Liver (tissue), 9 donors: Measurements from ENCODE around the gene MIEN1. TPM values are rescaled to one million over a fixed set of nuclear protein-coding genes. Genes with fewer than 3 reads are reported as not detected.

Experiments used
- DNase-seq: peaks from one replicate; pipeline ENCODE4 v3.0.0-alpha.2; 2017; ENCODE audit warnings: low spot score
- H3K27ac ChIP-seq, 2 donors: one replicate each; pipeline ENCODE4 v1.7.0; 2013; ENCODE audit warnings: inconsistent platforms in 2 of 2, low read length in 2 of 2, control low read depth in 1 of 2, low read depth in 1 of 2, mild to moderate bottlenecking in 1 of 2
- H3K27me3 ChIP-seq, 4 donors: one replicate each; pipeline versions ENCODE4 v1.6.1 to v1.7.0; 2013; ENCODE audit warnings: low read length in 3 of 4, inconsistent platforms in 1 of 4, mild to moderate bottlenecking in 1 of 4, moderate library complexity in 1 of 4; ENCODE audit not compliant: control insufficient read depth in 4 of 4, insufficient read depth in 4 of 4
- H3K36me3 ChIP-seq, 4 donors: one replicate each; pipeline versions ENCODE4 v1.6.1 to v1.7.0; 2013; ENCODE audit warnings: low read length in 3 of 4, mild to moderate bottlenecking in 3 of 4, low read depth in 1 of 4, moderate library complexity in 1 of 4; ENCODE audit not compliant: control insufficient read depth in 4 of 4, insufficient read depth in 3 of 4
- H3K4me1 ChIP-seq, 4 donors: one replicate each; pipeline versions ENCODE4 v1.6.1 to v1.7.0; 2013; ENCODE audit warnings: low read length in 3 of 4, mild to moderate bottlenecking in 3 of 4, moderate library complexity in 1 of 4; ENCODE audit not compliant: control insufficient read depth in 4 of 4, insufficient read depth in 4 of 4
- H3K4me3 ChIP-seq, 3 donors: one replicate each; pipeline versions ENCODE4 v1.6.1 to v1.7.0; 2013; ENCODE audit warnings: low read length in 3 of 3, control low read depth in 1 of 3, low read depth in 1 of 3, mild to moderate bottlenecking in 1 of 3
- H3K9ac ChIP-seq, 2 donors: one replicate each; pipeline ENCODE4 v1.7.0; 2013; ENCODE audit warnings: low read length in 2 of 2, mild to moderate bottlenecking in 2 of 2, moderate library complexity in 2 of 2, control low read depth in 1 of 2, low read depth in 1 of 2
- H3K9me3 ChIP-seq, 4 donors: one replicate each; pipeline versions ENCODE4 v1.6.1 to v1.7.0; 2013; ENCODE audit warnings: low read length in 3 of 4; ENCODE audit not compliant: control insufficient read depth in 4 of 4
- ATF3 ChIP-seq: IDR thresholded peaks from 2 replicates; pipeline ENCODE4 v1.6.1; 2016; ENCODE audit warnings: antibody characterized with exemption
- CTCF ChIP-seq: fragments of 150-350 bp; IDR thresholded peaks from 2 replicates; pipeline ENCODE4 v1.5.1; 2017; ENCODE audit warnings: improper control_type of control experiment, low read depth, low read length; ENCODE audit not compliant: missing input control
- EGR1 ChIP-seq, 2 donors: IDR thresholded peaks; 2 replicates each; pipeline ENCODE4 v1.6.1; 2016 to 2018; ENCODE audit warnings: antibody characterized with exemption in 2 of 2, low read depth in 2 of 2
- FOXA1 ChIP-seq: IDR thresholded peaks from 2 replicates; pipeline ENCODE4 v1.6.1; 2016; ENCODE audit warnings: antibody characterized with exemption
- FOXA2 ChIP-seq: IDR thresholded peaks from 2 replicates; pipeline ENCODE4 v1.6.1; 2016; ENCODE audit warnings: antibody characterized with exemption
- GABPA ChIP-seq, 2 donors: IDR thresholded peaks in 1 of 2; conservative IDR thresholded peaks in 1 of 2; 2 replicates each; pipeline ENCODE4 v1.6.1; 2016; ENCODE audit warnings: antibody characterized with exemption in 2 of 2, mild to moderate bottlenecking in 1 of 2, moderate library complexity in 1 of 2
- HNF4A ChIP-seq, 2 donors: conservative IDR thresholded peaks; 2 replicates each; pipeline ENCODE4 v1.6.1; 2016; ENCODE audit warnings: antibody characterized with exemption in 2 of 2, mild to moderate bottlenecking in 2 of 2
- HNF4G ChIP-seq: IDR thresholded peaks from 2 replicates; pipeline ENCODE4 v1.6.1; 2016; ENCODE audit warnings: antibody characterized with exemption
- JUND ChIP-seq, 2 donors: IDR thresholded peaks; 2 replicates each; pipeline ENCODE4 v1.6.1; 2016; ENCODE audit warnings: antibody characterized with exemption in 2 of 2
- NR2F2 ChIP-seq: IDR thresholded peaks from 2 replicates; pipeline ENCODE4 v1.6.1; 2016; ENCODE audit warnings: antibody characterized with exemption
- RAD21 ChIP-seq, 2 donors: IDR thresholded peaks; 2 replicates each; pipeline ENCODE4 v1.6.1; 2016; ENCODE audit warnings: antibody characterized with exemption in 2 of 2, mild to moderate bottlenecking in 2 of 2
- RXRA ChIP-seq, 2 donors: IDR thresholded peaks; 2 replicates each; pipeline ENCODE4 v1.6.1; 2017 to 2018; ENCODE audit warnings: antibody characterized with exemption in 2 of 2, mild to moderate bottlenecking in 1 of 2
- SP1 ChIP-seq: IDR thresholded peaks from 2 replicates; pipeline ENCODE4 v1.6.1; 2018; ENCODE audit warnings: antibody characterized with exemption, mild to moderate bottlenecking
- TAF1 ChIP-seq: conservative IDR thresholded peaks from 2 replicates; pipeline ENCODE4 v1.6.1; 2016; ENCODE audit warnings: antibody characterized with exemption, mild to moderate bottlenecking
- YY1 ChIP-seq: IDR thresholded peaks from 2 replicates; pipeline ENCODE4 v1.6.1; 2016; ENCODE audit warnings: antibody characterized with exemption, mild to moderate bottlenecking
- ZBTB33 ChIP-seq: IDR thresholded peaks from 2 replicates; pipeline ENCODE4 v1.6.1; 2016; ENCODE audit warnings: antibody characterized with exemption
- WGBS: extraction: QIAGEN DNeasy Blood & Tissue Kit; methylation state at CpG from one replicate; pipeline ENCODE4 v1.1.7; 2013; 5-methylcytosine and 5-hydroxymethylcytosine counted together
- polyA plus RNA-seq, 2 donors: library from polyadenylated mRNA; stranded (reverse) in 1 of 2; unstranded in 1 of 2; fragments of 200-250 nt in 1 of 2; fragments of >200 nt in 1 of 2; fragmentation: Nextera tagmentation in 1 of 2; extraction: Ambion mirVana in 1 of 2; gene quantifications; one replicate each; pipeline versions ENCODE4 v1.2.1 to v1.2.3, GENCODE V29; 2013 to 2015
- total RNA-seq, 2 donors: library from RNA; depleted of rRNA; stranded (reverse); fragments of >200 nt; gene quantifications; one replicate each; pipeline ENCODE4 v1.2.3, GENCODE V29; 2014
- TF ChIP-seq, protein P1 (sequence below): IDR thresholded peaks from 2 replicates; pipeline ENCODE4 v1.6.1; 2016; ENCODE audit warnings: antibody characterized with exemption
- TF ChIP-seq, protein P2 (sequence below): IDR thresholded peaks from 2 replicates; pipeline ENCODE4 v1.6.1; 2016; ENCODE audit warnings: antibody characterized with exemption, mild to moderate bottlenecking
- donor health status: healthy.
- donor health status: healthy.
- donor health status: healthy.
- donor health status: healthy.
- donor health status: healthy.

MIEN1 gene
- total and polyA plus RNA-seq, 4 donors, result 11.1 to 99.0 (median 29.0) TPM

GRCh38 chr17:39687546-39688474, 42.5 kb downstream of the MIEN1 start, which contains the start of gene PGAP3:
TSS of gene PGAP3 (minus strand) at chr17:39688057. CDS start at chr17:39688014, 43 bp downstream.
- peaks cover 0 to 14% (median 5%) of the 10 kb centered on the region in 4 donors for H3K36me3 ChIP-seq
- peak within 1 kb of the TSS; percentile 98 for H3K27ac ChIP-seq
- 2% methylated on average over 45 of the region's 45 CpGs for WGBS
- H3K9me3 ChIP-seq, result no peaks in the 10 kb centered on the region
- no peaks in the 10 kb centered on the region for H3K27me3 ChIP-seq
- peaks cover 3 to 25% (median 19%) of the 10 kb centered on the region in 4 donors for H3K4me1 ChIP-seq
- TF ChIP-seq HNF4G, result no peak
- no peak for TF ChIP-seq FOXA2
- TF ChIP-seq NR2F2, result no peak
- TF ChIP-seq ATF3, result no peak
- no peak for TF ChIP-seq FOXA1
- peak; percentile 3 to 7 for TF ChIP-seq HNF4A (conservative IDR thresholded peaks at IDR 0.05)
- TF ChIP-seq RAD21 (IDR thresholded peaks at IDR 0.05), result peak; percentile 17 to 35
- TF ChIP-seq ZBTB33, result no peak
- peak; percentile 54 for TF ChIP-seq TAF1
- no peak for TF ChIP-seq JUND (IDR thresholded peaks at IDR 0.05)
- peak; percentile 92 to 95 for TF ChIP-seq GABPA (IDR thresholded peaks at IDR 0.05 in 1 of 2, conservative IDR thresholded peaks at IDR 0.05 in 1 of 2)
- TF ChIP-seq CTCF, result no peak
- TF ChIP-seq, protein P1, sequence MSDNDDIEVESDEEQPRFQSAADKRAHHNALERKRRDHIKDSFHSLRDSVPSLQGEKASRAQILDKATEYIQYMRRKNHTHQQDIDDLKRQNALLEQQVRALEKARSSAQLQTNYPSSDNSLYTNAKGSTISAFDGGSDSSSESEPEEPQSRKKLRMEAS, result no peak
- TF ChIP-seq, protein P2, sequence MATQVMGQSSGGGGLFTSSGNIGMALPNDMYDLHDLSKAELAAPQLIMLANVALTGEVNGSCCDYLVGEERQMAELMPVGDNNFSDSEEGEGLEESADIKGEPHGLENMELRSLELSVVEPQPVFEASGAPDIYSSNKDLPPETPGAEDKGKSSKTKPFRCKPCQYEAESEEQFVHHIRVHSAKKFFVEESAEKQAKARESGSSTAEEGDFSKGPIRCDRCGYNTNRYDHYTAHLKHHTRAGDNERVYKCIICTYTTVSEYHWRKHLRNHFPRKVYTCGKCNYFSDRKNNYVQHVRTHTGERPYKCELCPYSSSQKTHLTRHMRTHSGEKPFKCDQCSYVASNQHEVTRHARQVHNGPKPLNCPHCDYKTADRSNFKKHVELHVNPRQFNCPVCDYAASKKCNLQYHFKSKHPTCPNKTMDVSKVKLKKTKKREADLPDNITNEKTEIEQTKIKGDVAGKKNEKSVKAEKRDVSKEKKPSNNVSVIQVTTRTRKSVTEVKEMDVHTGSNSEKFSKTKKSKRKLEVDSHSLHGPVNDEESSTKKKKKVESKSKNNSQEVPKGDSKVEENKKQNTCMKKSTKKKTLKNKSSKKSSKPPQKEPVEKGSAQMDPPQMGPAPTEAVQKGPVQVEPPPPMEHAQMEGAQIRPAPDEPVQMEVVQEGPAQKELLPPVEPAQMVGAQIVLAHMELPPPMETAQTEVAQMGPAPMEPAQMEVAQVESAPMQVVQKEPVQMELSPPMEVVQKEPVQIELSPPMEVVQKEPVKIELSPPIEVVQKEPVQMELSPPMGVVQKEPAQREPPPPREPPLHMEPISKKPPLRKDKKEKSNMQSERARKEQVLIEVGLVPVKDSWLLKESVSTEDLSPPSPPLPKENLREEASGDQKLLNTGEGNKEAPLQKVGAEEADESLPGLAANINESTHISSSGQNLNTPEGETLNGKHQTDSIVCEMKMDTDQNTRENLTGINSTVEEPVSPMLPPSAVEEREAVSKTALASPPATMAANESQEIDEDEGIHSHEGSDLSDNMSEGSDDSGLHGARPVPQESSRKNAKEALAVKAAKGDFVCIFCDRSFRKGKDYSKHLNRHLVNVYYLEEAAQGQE, result peak; percentile 33
- no peak for TF ChIP-seq RXRA (IDR thresholded peaks at IDR 0.05)
- peak; percentile 31 for TF ChIP-seq SP1
- peak; percentile 66 for TF ChIP-seq YY1
- TF ChIP-seq EGR1 (IDR thresholded peaks at IDR 0.05; ENCODE audit: low read depth in 2 of 2), result no peak
- peak within 1 kb of the TSS; percentile 77 to 99 (median 81) for H3K4me3 ChIP-seq
- H3K9ac ChIP-seq, result peak within 1 kb of the TSS; percentile 64 to 93
- peak; percentile 91 for DNase-seq
